Cardiac fibroblast (primary cell): ENCODE results near the gene SUPT5H.

Experiments
- DNase-seq, 2 donors: peaks; one replicate each; pipeline versions ENCODE4 v3.0.0 to v3.0.0-alpha.2; 2010; ENCODE audit warnings: low read depth in 2 of 2
- H3K4me3 ChIP-seq, 2 donors: replicated peaks in 1 of 2; 1 replicate in 1 of 2; 2 replicates in 1 of 2; pipeline ENCODE4 v1.5.1; 2011; ENCODE audit warnings: low read depth in 2 of 2, low read length in 2 of 2, mild to moderate bottlenecking in 2 of 2, moderate library complexity in 1 of 2
- CTCF ChIP-seq: IDR thresholded peaks from one replicate; pipeline ENCODE4 v1.5.1; 2011; ENCODE audit warnings: low read depth, mild to moderate bottlenecking, low read length, inconsistent platforms

The SUPT5H gene

GRCh38 chr19:39506598-39506943 lies 61.2 kb downstream of the SUPT5H start:
- H3K4me3 ChIP-seq, result peak overlapping the region in 1 of 2 donors; percentile 51
- DNase-seq, result no peak
- TF ChIP-seq CTCF, result no peak

GRCh38 chr19:39506944-39507714 lies 61.7 kb downstream of the SUPT5H start:
- TF ChIP-seq CTCF, result no peak
- H3K4me3 ChIP-seq, result peak overlapping the region; percentile 42 to 51
- DNase-seq, result peak; percentile 60 to 71

- no peak for TF ChIP-seq CTCF
- peak overlapping the region; percentile 42 to 51 for H3K4me3 ChIP-seq
- no peak for DNase-seq
Observed at GRCh38 chr19:39507715-39508364, 62.5 kb downstream of the SUPT5H start.

- TF ChIP-seq CTCF, result no peak
- H3K4me3 ChIP-seq, result no peak overlapping the region
Observed at GRCh38 chr19:39508629-39509028, 63.2 kb downstream of the SUPT5H start.

GRCh38 chr19:39509233-39509632 lies 63.9 kb downstream of the SUPT5H start:
- no peak overlapping the region for H3K4me3 ChIP-seq
- TF ChIP-seq CTCF, result no peak
- DNase-seq, result no peak

More at GRCh38 chr19:39508629-39509028, 63.2 kb downstream of the SUPT5H start:
- no peak for DNase-seq

- no peak for DNase-seq
- TF ChIP-seq CTCF, result no peak
Observed at GRCh38 chr19:39512988-39513387, 67.6 kb downstream of the SUPT5H start.

More at GRCh38 chr19:39512988-39513387, 67.6 kb downstream of the SUPT5H start:
- no peak overlapping the region for H3K4me3 ChIP-seq
